Keratinocyte (primary cell): Measurements from ENCODE around the gene ZNF302. TPM values are rescaled to one million over a fixed set of nuclear protein-coding genes. Genes with fewer than 3 reads are reported as not detected.

Experiments used
- DNase-seq: peaks from one replicate; pipeline ENCODE4 v3.0.0-alpha.2; 2011; ENCODE audit warnings: low read depth, missing footprints, low spot score
- FAIRE-seq: peaks from 2 replicates; lab custom pipeline; 2011; peaks lifted over from hg19 to GRCh38; lab: Jason Lieb, UNC
- H2AFZ ChIP-seq: 2 replicates; pipeline ENCODE4 v1.6.0; 2012; ENCODE audit warnings: low read length, control low read depth, inconsistent platforms; ENCODE audit not compliant: control insufficient read depth
- H3K27ac ChIP-seq: 2 replicates; pipeline ENCODE4 v1.5.1; 2011; ENCODE audit warnings: low read length; ENCODE audit not compliant: control insufficient read depth, insufficient read depth
- H3K27me3 ChIP-seq: 3 replicates; pipeline ENCODE4 v1.6.0; 2011; ENCODE audit warnings: low read length; ENCODE audit not compliant: control insufficient read depth, insufficient read depth; ENCODE audit errors: extremely low read depth
- H3K36me3 ChIP-seq, 2 experiments: 2 replicates in 1 of 2; 3 replicates in 1 of 2; pipeline ENCODE4 v1.5.1; 2011; ENCODE audit warnings: low read length in 2 of 2, mild to moderate bottlenecking in 1 of 2; ENCODE audit not compliant: control insufficient read depth in 2 of 2, insufficient read depth in 2 of 2; ENCODE audit errors: extremely low read depth in 1 of 2
- H3K4me1 ChIP-seq: 3 replicates; pipeline ENCODE4 v1.5.1; 2011; ENCODE audit warnings: low read length; ENCODE audit not compliant: control insufficient read depth, insufficient read depth; ENCODE audit errors: extremely low read depth
- H3K4me2 ChIP-seq: 3 replicates; pipeline ENCODE4 v1.6.0; 2011; ENCODE audit warnings: low read depth, low read length; ENCODE audit not compliant: control insufficient read depth, insufficient read depth; ENCODE audit errors: extremely low read depth
- H3K4me3 ChIP-seq, 3 experiments: fragments of 200-600 bp in 1 of 3; sonication (generic) in 1 of 3; 2 replicates in 2 of 3; 3 replicates in 1 of 3; pipeline ENCODE4 v1.5.1; 2011 to 2016; ENCODE audit warnings: low read length in 3 of 3, mild to moderate bottlenecking in 3 of 3, control low read depth in 2 of 3, inconsistent platforms in 1 of 3, low read depth in 1 of 3, mixed read lengths in 1 of 3, mixed run types in 1 of 3, moderate library complexity in 1 of 3; ENCODE audit not compliant: control insufficient read depth in 2 of 3, insufficient read depth in 2 of 3; ENCODE audit errors: extremely low read depth in 1 of 3
- H3K79me2 ChIP-seq: 2 replicates; pipeline ENCODE4 v1.6.0; 2012; ENCODE audit warnings: low read length; ENCODE audit not compliant: control insufficient read depth, insufficient read depth
- H3K9ac ChIP-seq: 3 replicates; pipeline ENCODE4 v1.6.0; 2011; ENCODE audit warnings: low read length; ENCODE audit not compliant: control insufficient read depth, insufficient read depth; ENCODE audit errors: extremely low read depth
- H3K9me1 ChIP-seq: 3 replicates; pipeline ENCODE4 v1.6.0; 2011; ENCODE audit warnings: low read length; ENCODE audit not compliant: control insufficient read depth, insufficient read depth; ENCODE audit errors: extremely low read depth
- H3K9me3 ChIP-seq: 2 replicates; pipeline ENCODE4 v1.5.1; 2012; ENCODE audit warnings: low read depth, low read length; ENCODE audit not compliant: control insufficient read depth
- H4K20me1 ChIP-seq: 3 replicates; pipeline ENCODE4 v1.6.0; 2011; ENCODE audit warnings: low read length; ENCODE audit not compliant: control insufficient read depth, insufficient read depth; ENCODE audit errors: extremely low read depth
- EZH2 ChIP-seq: IDR thresholded peaks from one replicate; pipeline ENCODE4 v1.6.1; 2012; ENCODE audit warnings: inconsistent platforms, mild to moderate bottlenecking, low read length, moderate library complexity
- dilution Hi-C: fragments of 300-500 bp; cut with MboI; formaldehyde crosslinking; loops from one replicate; pipeline ENCODE4 v1.7.0; 2020; ENCODE audit warnings: low sequenced_read_pairs; ENCODE audit not compliant: extremely low pct_ligation_motif_present
- polyA plus RNA-seq, 5 experiments: library from polyadenylated mRNA; depleted of rRNA in 3 of 5; stranded (reverse) in 3 of 5; stranded (forward) in 1 of 5; unstranded in 1 of 5; fragments of >200 nt; gene quantifications; 1 replicate in 1 of 5; 2 replicates in 3 of 5; 3 replicates in 1 of 5; pipeline versions ENCODE4 v1.2.1 to v1.2.3, GENCODE V29; 2011 to 2012; ENCODE audit warnings: missing spikeins in 2 of 5, low read depth in 1 of 5, low replicate concordance in 1 of 5
- TF ChIP-seq, protein P1 (sequence below), 3 experiments: IDR thresholded peaks in 1 of 3; conservative IDR thresholded peaks in 1 of 3; optimal IDR thresholded peaks in 1 of 3; 2 replicates in 2 of 3; 3 replicates in 1 of 3; pipeline versions ENCODE3 to v1.5.1; 2011; ENCODE audit warnings: low read length in 3 of 3, mild to moderate bottlenecking in 3 of 3, moderate library complexity in 2 of 3, control low read depth in 1 of 3, inconsistent platforms in 1 of 3; ENCODE audit not compliant: insufficient read depth in 2 of 3; ENCODE audit errors: extremely low read depth in 1 of 3

Gene ZNF302
- polyA plus RNA-seq, 1 donor (not counting 4 experiments of a cell fraction or from before 2014, with no cell fraction given) = 14.1 TPM

DNA sequence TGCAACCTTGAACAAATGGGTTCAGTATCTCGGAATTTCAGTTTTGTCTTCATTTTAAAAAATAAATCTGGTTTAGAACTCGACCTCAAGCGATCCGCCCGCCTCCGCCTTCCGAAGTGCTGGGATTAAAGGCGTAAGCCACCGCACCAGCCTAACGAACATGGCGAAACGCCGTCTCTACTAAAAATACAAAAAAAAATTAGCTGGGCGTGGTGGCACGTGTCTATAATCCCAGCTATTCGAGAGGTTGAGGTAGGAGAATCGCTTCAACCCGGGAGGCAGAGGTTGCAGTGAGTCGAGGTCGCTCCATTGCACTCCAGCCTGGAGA lies 571 bp downstream of the ZNF302 start:
- DNase-seq (no peak), FAIRE-seq (no peak)
- Histone ChIP-seq H3K36me3 (peaks cover 8 to 21% of the 10 kb centered on the region in 2 experiments), H3K9ac (peak overlapping the region; percentile 92), H3K79me2 (peaks cover 14% of the 10 kb centered on the region), H3K4me2 (peak overlapping the region; percentile 86), H3K9me3 (peaks cover 5% of the 10 kb centered on the region), H3K27ac (peak overlapping the region; percentile 93), H3K4me1 (peaks cover 9% of the 10 kb centered on the region), H3K4me3 (peak overlapping the region; percentile 85 to 89 (median 87)), H3K9me1 (no peaks in the 10 kb centered on the region), H3K27me3 (no peaks in the 10 kb centered on the region), H2AFZ (peak overlapping the region; percentile 86), H4K20me1 (no peaks in the 10 kb centered on the region)
- TF ChIP-seq EZH2 = no peak
- TF ChIP-seq, protein P1, sequence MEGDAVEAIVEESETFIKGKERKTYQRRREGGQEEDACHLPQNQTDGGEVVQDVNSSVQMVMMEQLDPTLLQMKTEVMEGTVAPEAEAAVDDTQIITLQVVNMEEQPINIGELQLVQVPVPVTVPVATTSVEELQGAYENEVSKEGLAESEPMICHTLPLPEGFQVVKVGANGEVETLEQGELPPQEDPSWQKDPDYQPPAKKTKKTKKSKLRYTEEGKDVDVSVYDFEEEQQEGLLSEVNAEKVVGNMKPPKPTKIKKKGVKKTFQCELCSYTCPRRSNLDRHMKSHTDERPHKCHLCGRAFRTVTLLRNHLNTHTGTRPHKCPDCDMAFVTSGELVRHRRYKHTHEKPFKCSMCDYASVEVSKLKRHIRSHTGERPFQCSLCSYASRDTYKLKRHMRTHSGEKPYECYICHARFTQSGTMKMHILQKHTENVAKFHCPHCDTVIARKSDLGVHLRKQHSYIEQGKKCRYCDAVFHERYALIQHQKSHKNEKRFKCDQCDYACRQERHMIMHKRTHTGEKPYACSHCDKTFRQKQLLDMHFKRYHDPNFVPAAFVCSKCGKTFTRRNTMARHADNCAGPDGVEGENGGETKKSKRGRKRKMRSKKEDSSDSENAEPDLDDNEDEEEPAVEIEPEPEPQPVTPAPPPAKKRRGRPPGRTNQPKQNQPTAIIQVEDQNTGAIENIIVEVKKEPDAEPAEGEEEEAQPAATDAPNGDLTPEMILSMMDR (optimal IDR thresholded peaks at IDR 0.05 in 1 of 3, IDR thresholded peaks at IDR 0.05 in 1 of 3, conservative IDR thresholded peaks at IDR 0.05 in 1 of 3; ENCODE audit: extremely low read depth in 1 of 3, insufficient read depth in 2 of 3, low read length in 3 of 3) = no peak
- dilution Hi-C loops = no loop called here

GRCh38 chr19:34678421-34678820 lies 943 bp downstream of the ZNF302 start:
- TF ChIP-seq, protein P1 (optimal IDR thresholded peaks at IDR 0.05 in 1 of 3, IDR thresholded peaks at IDR 0.05 in 1 of 3, conservative IDR thresholded peaks at IDR 0.05 in 1 of 3; ENCODE audit: extremely low read depth in 1 of 3, insufficient read depth in 2 of 3, low read length in 3 of 3) = no peak
- no peak for TF ChIP-seq EZH2
- no peaks in the 10 kb centered on the region for H4K20me1 ChIP-seq
- peak overlapping the region; percentile 92 for H3K9ac ChIP-seq
- peak overlapping the region; percentile 85 to 89 (median 87) for H3K4me3 ChIP-seq
- no peaks in the 10 kb centered on the region for H3K27me3 ChIP-seq
- peaks cover 9% of the 10 kb centered on the region for H3K4me1 ChIP-seq
- DNase-seq (no peak), FAIRE-seq (no peak)
- H2AFZ ChIP-seq = no peak overlapping the region
- H3K79me2 ChIP-seq = peaks cover 14% of the 10 kb centered on the region
- peaks cover 5% of the 10 kb centered on the region for H3K9me3 ChIP-seq
- no peak overlapping the region for H3K27ac ChIP-seq
- H3K4me2 ChIP-seq = peak overlapping the region; percentile 86
- H3K36me3 ChIP-seq = peaks cover 8 to 22% of the 10 kb centered on the region in 2 experiments
- dilution Hi-C loops = no loop called here
- H3K9me1 ChIP-seq = no peaks in the 10 kb centered on the region
